EH (cell line): Measurements from ENCODE around the gene INPP1.
"Not testable (repeated sequence)": the region's sequence is repeated elsewhere in the genome, so short reads cannot be mapped to it uniquely, and the experiment has no call there.

Experiments
- DNase-seq: peaks from one replicate; pipeline ENCODE4 v3.0.0-alpha.2; 2015; ENCODE audit warnings: low read depth

INPP1 gene

DNA sequence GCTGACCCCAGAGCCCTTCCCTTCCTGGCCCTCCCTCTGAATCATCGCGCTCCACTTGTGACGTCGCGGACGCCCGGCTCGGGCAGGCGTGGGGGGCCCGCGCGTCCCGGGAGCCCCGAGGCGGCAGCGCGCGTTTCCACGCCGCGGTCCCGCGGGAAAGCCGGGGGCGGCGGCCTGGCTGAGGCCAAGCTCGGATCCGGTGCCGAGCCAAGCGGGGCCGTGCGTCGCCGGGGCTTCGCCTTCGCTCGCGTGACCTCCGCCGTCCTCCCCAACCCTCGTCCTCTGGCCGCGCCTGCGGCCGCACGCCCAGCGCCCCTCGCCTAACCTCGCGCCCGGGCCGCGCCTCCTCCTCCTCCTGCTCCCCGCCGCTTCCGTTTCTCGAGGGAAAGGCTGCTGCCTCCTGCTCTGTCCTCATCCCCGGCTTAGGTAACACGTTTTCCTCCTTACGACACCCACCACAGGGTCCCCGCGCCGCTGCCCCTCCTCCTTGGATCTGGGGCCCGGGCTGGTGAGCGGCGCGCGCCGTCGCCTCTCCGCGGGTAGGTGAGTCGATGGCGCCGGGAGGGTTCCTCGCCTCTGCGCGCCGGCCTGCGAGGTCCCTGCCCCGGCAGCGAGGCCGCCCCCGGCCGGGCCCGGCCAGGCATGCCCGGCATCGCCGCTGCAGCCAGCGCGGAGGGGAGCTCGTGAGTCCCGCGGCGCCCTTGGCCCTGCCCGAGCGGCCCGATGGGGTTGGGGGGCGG is at the start of gene INPP1:
Gene INPP1, plus strand, starts transcription at position 54 of the 740 bp plus-strand sequence. CDS start 16,514 bp downstream, outside the sequence.
- peak; percentile 76 for DNase-seq

DNA sequence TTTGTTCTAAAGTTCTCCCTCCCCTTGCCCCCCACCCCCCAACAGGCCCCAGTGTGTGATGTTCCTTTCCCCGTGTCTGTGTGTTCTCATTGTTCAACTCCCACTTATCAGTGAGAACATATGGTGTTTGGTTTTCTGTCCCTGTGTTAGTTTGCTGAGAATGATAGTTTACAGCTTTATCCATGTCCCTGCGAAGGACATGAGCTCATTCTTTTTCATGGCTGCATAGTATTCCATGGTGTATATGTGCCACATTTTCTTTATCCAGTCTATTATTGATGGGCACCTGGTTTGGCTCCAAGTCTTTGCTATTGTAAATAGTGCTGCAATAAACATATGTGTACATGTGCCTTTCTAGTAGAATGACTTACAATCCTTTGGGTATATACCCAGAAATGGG is 45.5 kb upstream of the INPP1 start:
- DNase-seq, result not testable (repeated sequence)

GRCh38 chr2:190301032-190301431 is 42.4 kb upstream of the INPP1 start:
- no peak for DNase-seq

GRCh38 chr2:190302052-190302451 is 41.3 kb upstream of the INPP1 start:
- DNase-seq, result no peak

- peak; percentile 3 for DNase-seq
Observed at GRCh38 chr2:190303647-190304046, 39.7 kb upstream of the INPP1 start.

GRCh38 chr2:190304404-190304803 is 39.0 kb upstream of the INPP1 start:
- no peak for DNase-seq

- no peak for DNase-seq
Observed at GRCh38 chr2:190308031-190308430, 35.4 kb upstream of the INPP1 start.

- DNase-seq, result no peak
Observed at GRCh38 chr2:190311893-190312634, 31.3 kb upstream of the INPP1 start.

DNA sequence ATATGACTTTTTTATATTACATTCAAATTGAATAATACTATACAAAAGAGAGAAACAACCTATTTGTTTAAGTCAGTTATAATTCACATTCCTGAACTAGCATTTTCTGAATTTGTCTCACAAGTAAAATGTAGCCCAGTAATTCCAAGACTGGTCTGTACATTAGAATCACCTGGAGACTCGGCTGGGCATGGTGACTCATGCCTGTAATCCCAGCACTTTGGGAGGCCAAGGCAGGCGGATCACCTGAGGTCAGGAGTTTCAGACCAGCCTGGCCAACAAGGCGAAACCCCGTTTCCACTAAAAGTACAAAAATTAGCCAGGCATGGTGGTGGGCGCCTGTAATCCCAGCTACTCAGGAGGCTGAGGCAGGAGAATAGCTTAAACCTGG is 30.8 kb upstream of the INPP1 start:
- not testable (repeated sequence) for DNase-seq

- no peak for DNase-seq
Observed at GRCh38 chr2:190313880-190314279, 29.5 kb upstream of the INPP1 start.

GRCh38 chr2:190315273-190315672 is 28.1 kb upstream of the INPP1 start:
- DNase-seq, result no peak

- no peak for DNase-seq
Observed at GRCh38 chr2:190318514-190318913, 24.9 kb upstream of the INPP1 start.

- peak; percentile 21 for DNase-seq
Observed at GRCh38 chr2:190318931-190319554, 24.3 kb upstream of the INPP1 start.

DNA sequence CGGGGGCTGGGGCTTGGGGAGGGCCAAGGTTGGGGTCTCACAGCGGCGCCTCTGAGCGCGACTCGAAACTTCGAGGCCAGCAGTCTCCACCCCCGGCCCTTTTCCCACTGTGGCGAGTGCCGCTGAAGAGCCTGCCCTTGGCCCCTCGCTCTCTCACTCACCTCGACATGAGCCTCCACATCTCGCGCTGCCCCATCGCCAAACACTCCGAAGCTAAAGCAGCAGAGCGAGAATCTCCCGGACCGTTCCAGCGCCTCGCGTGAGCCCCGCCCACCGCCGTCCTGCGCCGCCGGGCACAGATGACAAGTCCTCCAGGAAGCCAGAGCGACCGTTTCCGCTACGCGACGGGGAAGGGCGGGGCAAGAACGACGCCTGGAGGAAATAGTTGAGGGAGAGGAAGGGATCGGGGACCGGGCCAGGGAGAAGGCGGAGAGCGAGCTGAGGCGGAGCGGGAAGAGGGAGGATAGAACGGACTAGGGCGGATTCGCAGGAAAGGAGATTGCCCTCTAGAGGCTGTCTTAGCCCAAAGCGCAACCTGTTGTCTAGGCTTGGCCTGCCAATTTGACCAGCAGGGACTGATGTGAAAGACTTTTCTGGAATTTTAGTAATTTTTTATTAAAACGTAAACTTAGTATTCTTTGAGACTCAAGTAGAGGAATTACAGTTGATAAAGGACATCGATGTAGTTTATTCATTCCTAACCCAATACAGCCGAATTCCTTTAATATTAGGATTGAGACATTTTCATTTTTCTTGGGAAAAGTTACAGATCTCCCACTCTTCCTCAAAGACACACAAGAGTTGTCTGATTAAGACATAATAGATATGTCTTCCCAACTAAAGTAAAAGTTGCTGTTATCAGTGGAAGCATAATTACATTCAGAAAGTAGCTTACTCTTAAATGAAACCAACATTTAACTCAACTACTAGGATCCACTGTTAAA is 23.6 kb upstream of the INPP1 start, which contains the start of gene HIBCH:
Gene HIBCH, minus strand, starts transcription at position 272 of the 944 bp plus-strand sequence. Its CDS starts 76 bp downstream, at position 196.
- peak; percentile 100 for DNase-seq

DNA sequence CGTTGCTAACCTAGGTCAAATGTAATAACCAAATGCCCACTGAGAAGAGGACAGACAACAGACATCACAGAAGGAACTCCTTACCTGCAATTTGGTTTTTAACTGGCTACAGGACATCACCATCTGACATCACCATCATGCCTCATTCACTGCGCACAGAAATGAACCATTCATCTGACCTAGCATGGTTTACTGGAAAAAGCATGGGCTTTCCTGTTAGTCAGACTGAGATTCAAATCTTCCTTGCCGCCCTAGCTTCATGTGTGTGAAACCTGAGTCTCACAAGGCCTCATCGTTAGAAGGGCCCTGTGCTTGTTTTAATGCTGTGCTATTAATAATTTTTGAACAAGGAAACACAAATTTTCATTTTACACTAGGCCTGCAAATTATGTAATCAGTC is 22.7 kb upstream of the INPP1 start:
- no peak for DNase-seq

DNA sequence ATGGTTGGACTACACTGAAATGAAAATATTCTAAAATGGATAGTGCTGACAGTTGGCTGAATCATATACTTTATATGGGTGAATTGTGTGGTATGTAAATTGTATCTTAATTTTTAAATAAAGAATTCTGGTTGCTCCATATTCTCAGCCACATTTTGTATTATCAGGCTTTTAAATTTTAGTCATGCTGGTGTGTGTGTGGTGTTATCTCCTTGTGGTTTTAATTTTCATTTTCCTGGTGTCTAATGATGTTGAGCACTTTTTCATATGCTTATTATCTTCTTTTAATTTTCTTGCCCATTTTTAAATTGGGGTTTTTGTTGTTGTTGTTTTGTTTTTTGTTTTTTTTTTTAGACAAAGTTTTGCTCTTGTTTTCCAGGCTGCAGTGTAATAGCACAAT is 20.0 kb upstream of the INPP1 start:
- DNase-seq, result no peak

DNA sequence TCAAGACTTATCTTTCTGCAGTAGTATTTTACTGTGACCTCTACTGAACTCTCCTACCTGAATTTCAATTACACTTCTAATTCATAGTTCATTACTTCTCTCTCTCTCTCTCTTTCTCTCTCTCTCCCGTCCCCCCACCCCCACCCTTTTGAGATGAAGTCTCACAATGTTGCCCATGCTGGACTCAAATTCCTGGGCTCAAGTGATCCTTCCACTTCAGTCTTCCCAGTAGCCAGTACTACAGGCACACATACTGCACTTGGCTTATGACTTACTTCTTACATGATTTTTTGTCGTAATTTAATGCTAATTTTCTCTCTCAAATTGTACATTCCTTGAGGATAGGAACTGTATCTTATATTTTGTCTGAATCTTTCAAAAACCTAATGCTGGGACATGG is 17.8 kb upstream of the INPP1 start:
- no peak for DNase-seq

DNA sequence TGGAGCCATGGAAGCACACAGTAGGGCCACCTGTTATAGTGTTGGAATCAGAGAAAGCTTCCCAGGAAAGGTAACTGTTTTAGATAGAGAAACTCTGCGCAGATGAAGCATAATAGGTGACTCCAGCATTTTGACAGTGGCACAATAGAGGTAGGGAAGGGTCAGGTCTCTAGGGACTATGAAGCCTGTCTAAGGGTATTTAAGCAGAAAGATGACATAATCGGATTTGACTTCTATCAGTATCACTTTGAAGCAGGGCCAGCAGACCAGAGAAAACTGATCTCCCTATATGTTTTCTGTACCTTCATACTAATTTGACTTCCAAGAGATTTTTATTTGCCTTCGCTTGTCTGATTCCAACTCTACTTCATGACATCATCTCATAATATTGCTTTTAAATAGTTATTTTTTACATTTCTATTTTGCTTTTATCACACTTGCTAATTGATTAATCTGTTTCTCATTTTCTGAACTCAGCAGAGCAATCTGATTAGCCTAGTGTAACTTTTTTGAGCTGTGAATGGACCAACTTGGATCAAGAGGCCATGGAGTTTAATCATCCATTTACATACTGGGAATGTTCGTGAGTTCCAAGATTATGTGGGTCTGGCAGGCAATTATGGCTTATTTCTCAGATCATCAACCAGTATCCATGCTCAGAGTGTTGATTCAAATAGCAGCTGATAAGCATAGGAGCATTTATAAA is 15.4 kb upstream of the INPP1 start:
- no peak for DNase-seq

DNA sequence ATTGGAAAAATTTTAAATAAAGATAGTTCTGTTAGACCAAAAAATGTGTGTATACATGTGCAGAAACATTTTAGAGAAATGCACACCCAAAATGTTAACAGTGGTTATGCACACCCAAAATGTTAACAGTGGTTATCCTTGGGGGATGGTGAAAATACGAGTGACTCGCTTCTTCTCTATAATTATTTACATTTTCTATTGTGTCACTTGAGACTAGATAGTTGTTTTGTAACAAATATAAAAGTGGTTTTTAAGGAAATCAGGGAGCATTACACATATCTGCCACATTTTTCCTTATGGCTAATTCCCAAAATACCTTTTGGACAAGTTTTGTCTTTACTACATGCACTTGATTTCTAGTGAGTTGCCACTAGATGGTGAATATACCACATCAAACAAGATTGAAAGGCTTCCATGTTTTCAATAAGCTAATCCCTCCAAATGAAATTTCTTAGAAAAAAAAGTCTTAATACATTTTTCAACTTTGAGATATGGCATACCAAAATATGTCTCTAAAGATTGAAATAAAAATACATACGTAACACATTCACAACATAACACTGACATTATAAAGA is 14.7 kb upstream of the INPP1 start:
- peak; percentile 22 for DNase-seq

- no peak for DNase-seq
Observed at GRCh38 chr2:190333395-190333794, 10.0 kb upstream of the INPP1 start.

- DNase-seq, result no peak
Observed at GRCh38 chr2:190333928-190334327, 9.5 kb upstream of the INPP1 start.
